Measurements from ENCODE around the gene PRAME.
"Not testable (repeated sequence)": the region's sequence is repeated elsewhere in the genome, so short reads cannot be mapped to it uniquely, and the experiment has no call there.

PRAME gene

DNA sequence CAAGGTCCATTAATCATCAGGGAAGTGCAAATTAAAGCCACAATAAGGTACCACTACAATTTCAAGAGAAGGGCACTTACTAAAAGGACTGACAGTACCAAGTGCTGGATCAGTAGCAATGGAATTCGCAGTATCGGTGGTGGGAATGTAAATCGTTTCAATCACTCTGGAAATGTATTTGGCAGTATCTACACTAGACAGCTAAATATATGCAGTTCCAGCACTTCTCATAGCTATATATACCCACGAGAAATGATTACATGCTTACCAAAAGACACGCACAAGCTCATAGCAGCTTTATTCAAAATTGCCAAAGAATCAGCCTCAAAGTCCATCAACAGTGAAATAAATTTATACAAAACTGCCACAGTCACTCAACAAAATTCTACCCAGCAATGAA, 46.1 kb downstream of the PRAME start:
- TF ChIP-seq, protein P1, sequence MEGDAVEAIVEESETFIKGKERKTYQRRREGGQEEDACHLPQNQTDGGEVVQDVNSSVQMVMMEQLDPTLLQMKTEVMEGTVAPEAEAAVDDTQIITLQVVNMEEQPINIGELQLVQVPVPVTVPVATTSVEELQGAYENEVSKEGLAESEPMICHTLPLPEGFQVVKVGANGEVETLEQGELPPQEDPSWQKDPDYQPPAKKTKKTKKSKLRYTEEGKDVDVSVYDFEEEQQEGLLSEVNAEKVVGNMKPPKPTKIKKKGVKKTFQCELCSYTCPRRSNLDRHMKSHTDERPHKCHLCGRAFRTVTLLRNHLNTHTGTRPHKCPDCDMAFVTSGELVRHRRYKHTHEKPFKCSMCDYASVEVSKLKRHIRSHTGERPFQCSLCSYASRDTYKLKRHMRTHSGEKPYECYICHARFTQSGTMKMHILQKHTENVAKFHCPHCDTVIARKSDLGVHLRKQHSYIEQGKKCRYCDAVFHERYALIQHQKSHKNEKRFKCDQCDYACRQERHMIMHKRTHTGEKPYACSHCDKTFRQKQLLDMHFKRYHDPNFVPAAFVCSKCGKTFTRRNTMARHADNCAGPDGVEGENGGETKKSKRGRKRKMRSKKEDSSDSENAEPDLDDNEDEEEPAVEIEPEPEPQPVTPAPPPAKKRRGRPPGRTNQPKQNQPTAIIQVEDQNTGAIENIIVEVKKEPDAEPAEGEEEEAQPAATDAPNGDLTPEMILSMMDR (IDR thresholded peaks at IDR 0.05; ENCODE audit: low read depth, low read length, missing control alignments), result no peak
- no peak overlapping the region for H3K4me3 ChIP-seq (replicated peaks; ENCODE audit: low read depth, low read length)
- DNase-seq (ENCODE audit: extremely low read depth, low read depth), result no peak

DNA sequence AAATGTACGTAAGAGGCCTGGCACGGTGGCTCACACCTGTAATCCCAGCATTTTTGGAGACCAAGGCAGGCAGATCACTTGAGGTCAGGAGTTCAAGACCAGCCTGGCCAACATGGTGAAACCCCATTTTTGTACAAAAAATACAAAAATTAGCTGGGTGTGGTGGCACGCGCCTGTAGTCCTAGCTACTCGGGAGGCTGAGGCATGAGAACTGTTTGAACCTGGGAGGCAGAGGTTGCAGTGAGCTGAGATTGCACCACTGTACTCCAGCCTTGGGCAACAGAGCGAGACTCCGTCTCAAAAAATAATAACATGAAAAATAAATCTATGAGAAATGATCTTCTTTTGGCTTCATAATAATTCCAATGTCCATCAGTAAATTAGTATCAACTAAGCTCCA, 48.2 kb downstream of the PRAME start:
- DNase-seq (ENCODE audit: extremely low read depth, low read depth); H3K4me3 ChIP-seq (replicated peaks; ENCODE audit: low read depth, low read length): not testable (repeated sequence)

DNA sequence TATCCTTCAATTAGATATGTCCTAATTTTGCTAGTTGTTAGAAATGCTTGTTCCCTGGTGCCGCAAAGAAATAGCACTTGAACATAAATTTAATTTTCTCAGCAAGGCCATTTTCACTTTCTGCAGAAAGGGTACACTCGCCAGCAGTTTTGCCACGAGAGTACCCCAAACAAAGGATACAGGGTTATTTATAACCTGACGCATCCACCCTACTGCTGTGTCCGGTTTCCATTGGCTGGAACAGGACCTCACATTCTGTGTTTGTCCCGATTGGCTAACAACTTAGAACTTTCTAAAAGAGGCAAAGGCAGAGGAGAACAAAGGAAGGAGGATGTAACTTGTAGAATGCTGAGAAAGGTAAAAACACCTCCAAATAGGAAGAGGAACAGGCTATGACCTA, 49.2 kb downstream of the PRAME start:
- DNase-seq (ENCODE audit: extremely low read depth, low read depth); H3K4me3 ChIP-seq (replicated peaks; ENCODE audit: low read depth, low read length): not testable (repeated sequence)

DNA sequence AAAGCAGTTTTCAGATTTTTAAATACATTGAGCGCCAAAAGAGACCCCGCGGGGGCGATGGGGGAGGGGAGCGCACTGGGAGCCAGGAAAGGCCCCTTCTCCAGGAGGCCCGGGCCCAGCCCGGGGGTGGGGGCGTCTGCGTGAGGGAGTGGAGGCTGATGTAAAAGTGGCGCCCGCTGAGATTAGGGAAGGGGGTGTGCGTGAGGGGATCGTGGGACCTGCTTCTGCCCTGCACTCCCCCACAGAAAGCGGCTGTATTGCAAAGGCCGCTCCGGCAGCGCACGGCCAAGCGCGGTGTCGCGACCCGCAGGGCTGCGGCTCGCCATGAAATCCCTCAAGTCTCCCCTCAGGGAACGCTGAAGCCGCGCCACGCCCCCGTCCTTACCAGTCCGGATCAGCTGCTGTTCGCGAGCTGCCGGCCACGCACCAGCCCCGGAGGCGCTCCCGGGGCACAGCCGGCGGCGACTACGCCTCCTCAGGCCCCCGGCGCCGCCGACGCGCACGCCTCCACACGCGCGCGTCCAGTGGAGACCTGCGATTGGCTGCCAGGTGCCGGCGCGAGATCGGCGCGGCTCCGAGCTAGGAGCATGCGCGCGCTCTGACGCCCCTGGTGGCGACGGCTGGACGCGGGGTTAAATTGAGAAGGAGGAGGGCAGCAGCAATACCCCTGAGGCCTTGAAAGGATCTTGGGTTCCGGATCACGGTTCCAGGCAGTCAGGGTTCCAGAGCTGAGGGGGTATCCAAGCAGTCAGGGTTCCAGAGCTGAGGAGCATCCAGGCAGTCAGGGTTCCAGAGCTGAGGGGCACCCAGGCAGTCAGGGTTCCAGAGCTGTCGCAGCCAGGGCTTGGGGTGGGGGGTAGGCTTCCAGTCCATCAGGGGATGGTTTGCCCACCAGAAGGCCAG, 50.5 kb downstream of the PRAME start, which contains the start of gene ZNF280B:
Gene ZNF280B (minus strand): TSS at position 469 of the 903 bp plus-strand sequence. CDS start 19,344 bp downstream, outside the sequence.
- DNase-seq (ENCODE audit: extremely low read depth, low read depth), result peak; percentile 33
- TF ChIP-seq, protein P1 (IDR thresholded peaks at IDR 0.05; ENCODE audit: low read depth, low read length, missing control alignments), result peak; percentile 80
- H3K4me3 ChIP-seq (replicated peaks; ENCODE audit: low read depth, low read length), result peak within 1 kb of the TSS; percentile 73

DNA sequence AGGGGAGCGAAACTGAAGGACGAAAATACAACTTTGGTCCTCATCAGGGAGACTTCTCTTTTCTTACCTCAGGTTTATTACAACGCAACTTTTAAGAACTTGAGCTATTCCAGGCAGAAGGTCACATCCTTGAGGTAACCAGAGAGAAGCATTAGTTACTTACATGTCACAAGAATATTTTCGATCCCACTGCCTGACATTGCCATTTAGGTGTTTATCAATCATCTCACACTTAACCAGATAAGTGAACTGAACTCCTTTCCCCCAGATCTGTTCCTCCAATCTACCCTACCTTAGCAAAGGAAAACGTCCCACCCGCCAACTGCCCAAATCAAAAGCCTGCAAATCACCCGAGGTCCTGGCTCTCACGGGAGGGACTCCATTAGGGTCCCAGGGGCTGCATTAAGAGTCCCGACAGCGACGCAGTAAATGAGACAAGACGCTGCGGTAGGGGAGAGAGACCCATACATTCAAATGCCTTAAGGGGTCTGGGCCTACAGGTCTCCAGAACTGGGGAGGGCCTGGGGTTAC, 51.3 kb downstream of the PRAME start:
- no peak for DNase-seq (ENCODE audit: extremely low read depth, low read depth)
- peak overlapping the region; percentile 73 for H3K4me3 ChIP-seq (replicated peaks; ENCODE audit: low read depth, low read length)
- TF ChIP-seq, protein P1 (IDR thresholded peaks at IDR 0.05; ENCODE audit: low read depth, low read length, missing control alignments), result no peak

DNA sequence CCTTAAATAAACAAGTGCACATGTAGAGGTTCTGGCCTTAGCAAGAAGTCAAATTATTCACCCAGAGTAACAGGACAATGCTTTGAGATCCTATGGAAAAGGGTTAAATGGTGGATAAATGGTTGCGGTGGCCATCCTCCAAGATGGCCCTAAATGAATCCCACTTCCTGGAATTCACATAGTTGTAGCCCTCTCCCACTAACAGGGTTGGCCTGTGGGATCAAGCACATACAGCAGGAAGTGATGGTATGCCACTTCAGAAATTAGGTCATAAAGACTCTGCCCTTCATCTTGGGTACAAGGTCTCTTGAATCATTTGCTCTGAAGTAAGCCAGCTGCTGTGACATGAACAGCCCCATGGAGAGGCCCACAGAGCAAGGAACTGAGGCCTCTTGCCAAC, 52.3 kb downstream of the PRAME start:
- no peak overlapping the region for H3K4me3 ChIP-seq (replicated peaks; ENCODE audit: low read depth, low read length)
- DNase-seq (ENCODE audit: extremely low read depth, low read depth), result no peak
- TF ChIP-seq, protein P1 (IDR thresholded peaks at IDR 0.05; ENCODE audit: low read depth, low read length, missing control alignments), result no peak

DNA sequence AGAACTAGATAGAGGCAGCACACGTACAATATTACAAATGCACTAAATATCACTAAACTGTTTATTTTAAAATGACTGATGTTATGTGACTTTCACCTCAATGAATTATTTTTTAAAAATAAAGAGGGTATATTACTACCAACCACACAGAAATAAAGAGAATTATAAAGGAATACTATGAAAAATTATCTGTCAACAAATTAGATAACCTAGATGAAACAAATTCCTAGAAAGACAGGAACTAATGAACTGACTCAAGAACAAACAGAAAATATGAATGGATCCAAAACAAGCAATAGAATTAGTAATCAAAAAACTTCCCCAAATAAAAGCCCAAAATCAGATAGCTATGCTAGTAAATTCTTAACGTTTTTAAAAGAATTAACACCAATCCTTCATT, 60.8 kb downstream of the PRAME start:
- no peak overlapping the region for H3K4me3 ChIP-seq (replicated peaks; ENCODE audit: low read depth, low read length)
- TF ChIP-seq, protein P1 (IDR thresholded peaks at IDR 0.05; ENCODE audit: low read depth, low read length, missing control alignments), result no peak
- no peak for DNase-seq (ENCODE audit: extremely low read depth, low read depth)

Measured in HFF-Myc (cell line).